NCI-H1930 (cell line): ENCODE measurements around the gene PSTPIP1.

Experiments used
- DNase-seq, 2 experiments: peaks; one replicate each; lab custom pipeline; 2025; lab: John Stamatoyannopoulos, UW

PSTPIP1 gene

DNA sequence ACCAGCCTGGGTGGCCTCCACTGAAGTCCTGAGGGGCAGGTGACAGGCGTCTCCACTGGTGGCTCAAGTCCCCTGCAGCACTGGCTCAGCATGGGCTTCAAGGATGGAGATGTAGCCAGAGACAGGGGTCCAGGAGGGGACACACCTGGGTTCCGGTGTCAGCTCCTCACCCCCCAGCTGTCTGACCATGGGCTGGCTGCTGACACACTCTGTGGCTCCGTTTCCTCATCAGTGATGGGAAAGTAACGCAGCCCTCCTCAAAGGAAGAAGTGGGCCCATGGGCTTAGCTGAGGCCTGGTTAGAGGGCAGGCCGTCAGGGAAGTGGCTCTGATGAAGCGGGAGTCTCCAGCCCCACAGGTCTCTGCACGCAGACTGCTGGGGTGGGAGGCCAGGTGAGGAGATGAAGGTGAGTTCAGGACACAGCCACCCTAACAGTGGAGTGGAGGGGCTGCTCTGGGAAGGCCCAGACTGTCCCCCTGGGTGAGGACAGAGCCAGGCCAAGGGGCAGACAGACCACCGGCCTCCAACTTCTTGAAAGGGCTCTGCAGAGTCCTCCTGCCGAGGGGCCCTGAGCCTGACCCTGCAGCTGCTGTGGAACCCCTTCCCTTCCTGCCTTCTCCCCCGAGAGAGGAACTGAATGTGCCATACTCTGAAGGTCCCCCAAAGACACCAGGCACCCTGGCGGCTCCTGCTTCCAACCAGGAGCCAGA lies 24.0 kb downstream of the PSTPIP1 start:
- DNase-seq = no peak

DNA sequence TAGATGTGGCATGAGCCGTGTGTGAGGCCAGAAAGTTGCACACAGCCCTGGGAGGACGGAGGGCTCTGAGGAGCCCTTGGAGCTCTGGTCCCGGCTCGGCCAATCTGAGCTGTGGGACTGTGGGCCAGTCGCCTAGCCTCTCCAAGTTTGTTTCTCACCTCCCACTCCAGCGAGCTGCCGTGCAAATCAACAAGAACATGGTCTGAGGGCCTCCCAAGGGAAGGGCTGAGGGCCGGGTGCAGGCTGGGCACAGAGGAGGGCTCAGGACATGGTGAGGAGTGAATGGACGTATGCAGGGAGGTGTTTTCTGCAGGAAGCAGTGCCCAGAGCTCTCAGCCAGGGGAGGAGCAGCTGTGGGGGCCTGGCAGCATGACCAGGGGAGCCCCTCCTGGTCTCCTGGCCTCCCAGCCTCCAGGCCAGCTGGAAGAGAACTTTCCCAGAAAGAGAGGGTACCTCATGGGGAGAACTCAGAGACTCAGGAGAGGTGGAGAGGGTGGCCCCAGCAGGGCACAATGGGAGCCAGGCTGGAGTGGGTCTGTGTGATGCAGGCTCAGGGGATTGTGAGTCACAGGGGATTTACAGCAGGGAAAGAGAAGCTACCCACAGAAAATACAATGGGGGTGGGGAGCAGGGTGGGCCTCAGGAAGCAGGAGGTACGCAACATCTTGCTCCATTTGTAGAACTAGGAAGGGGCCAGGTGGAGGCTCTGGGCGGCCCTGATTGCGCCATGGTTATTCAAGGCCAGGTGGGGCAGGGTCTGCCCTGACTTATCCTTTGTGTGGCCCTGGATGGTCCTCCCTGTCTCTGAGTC lies 24.8 kb downstream of the PSTPIP1 start:
- DNase-seq = no peak

DNA sequence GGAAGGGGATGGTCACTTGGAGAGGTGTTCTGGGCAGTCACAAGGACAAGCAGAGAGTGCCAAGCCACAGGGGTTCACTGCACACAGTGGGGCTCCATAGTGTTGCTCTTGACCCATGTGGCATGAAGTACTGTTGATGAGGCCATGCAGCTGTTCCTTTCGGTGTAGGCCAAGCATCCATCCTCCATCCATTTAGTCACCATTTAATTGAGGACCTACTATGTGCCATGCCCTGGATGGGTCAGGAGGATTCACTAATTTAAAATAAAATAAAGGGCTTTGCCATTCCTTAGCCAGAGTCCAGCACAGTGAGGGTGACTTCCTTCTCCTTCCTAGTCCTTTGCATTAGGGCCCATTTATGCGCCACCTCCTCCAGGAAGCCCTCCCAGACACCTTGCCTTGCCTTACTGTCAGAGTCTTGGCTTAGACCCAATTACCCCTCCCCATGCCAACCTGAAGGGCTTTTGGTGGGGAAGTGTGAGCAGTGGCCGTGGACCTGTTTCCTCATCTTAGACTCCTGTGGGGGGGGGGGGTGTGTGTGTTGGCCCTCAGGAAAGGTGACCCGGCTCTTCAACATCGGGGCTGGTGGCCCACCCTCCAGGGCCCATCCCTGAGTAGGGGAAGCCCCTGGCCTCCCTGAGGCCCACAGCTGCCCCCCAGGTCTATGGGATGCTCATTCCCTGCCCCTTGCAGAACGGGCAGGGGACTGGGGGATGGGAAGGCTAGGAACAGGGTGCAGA lies 25.6 kb downstream of the PSTPIP1 start:
- no peak for DNase-seq

DNA sequence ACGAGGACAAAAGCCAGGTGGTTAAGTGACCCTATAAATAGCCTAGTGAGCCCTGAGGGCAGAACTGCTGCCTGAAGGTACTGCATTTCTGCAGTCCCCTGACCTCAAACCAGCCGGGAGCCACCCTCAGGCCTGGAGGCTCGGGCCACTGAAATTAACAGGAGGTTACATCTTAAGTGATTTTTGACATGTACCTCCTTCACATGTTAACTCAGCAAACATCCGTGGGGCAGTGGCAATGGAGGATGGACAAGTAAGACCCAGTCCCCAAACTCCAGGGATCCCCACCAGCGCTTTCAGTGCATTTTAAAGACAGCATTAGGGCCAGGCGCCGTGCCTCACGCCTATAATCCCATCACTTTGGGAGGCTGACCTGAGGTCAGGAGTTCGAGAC lies 26.2 kb downstream of the PSTPIP1 start:
- no peak for DNase-seq

DNA sequence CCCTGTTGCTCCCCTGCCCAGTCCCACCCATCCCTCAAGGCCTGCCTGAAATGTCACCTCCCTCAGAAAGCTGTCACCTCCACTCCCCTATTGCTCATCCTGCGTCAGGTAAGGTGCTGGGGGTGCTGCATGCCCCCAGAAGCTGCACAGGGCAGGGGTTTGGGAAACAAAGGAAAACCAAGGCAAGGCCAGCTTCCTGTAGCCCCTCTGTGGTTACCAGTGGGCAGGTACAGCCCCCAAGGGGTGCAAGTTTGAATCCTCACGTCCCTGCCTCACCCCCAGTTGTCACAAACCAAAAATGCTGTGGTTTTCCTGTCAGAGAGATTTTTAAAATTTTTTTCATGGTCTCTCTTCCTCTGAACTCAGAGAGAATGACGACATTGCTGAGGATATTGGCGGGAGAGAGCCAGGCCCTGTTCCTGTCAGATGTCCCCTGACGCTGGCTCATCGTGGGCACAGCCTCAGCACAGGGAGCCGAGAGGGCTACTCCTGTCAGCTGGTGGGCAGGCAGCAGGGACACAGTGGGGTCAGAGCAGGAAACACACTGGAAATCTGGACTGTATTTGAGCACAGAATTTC lies 27.0 kb downstream of the PSTPIP1 start:
- DNase-seq = no peak

DNA sequence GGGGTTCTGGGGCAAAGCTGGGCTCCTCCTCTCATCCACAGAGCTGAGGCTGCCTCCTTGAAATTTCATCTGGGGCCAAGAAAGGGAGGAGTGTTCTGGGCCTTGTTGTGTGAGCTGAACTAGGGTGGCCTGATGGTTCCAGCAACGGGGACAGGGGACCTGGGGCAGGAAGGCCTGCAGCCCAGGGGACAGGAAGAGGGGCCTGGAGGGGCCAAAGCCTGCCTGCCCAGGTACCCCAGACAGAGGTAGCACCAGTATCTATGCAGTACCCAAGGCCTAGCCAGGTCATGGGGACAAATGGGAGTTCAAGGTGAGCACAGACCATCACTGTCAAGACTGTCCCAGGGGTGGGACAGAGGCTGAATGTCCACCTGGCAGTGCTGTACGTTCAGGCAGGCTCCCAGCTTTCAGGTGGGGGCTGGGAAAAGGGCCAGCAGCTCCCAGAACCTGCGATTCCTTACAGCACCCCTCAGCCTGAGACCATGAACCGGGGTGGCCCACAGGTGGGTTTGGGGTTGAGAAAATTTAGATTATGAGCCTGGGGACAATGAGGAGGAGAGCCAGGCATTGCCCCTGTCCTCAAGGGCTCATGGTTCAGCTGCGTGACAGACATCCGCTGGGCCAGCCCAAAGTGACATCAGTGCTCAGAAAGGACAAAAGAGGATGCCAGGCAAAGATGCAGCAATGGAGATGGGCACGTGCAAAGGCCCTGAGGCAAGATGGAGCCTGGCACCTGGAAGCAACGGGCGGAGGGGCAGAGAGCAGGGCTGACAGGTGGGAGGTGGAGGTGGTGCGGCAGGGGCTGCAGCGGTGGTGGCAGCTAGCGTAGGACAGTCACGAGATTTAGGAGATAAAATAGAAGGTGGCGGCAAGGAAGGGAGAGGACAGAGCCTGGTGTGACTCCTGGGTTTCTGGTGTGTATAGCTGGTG lies 28.0 kb downstream of the PSTPIP1 start:
- no peak for DNase-seq

DNA sequence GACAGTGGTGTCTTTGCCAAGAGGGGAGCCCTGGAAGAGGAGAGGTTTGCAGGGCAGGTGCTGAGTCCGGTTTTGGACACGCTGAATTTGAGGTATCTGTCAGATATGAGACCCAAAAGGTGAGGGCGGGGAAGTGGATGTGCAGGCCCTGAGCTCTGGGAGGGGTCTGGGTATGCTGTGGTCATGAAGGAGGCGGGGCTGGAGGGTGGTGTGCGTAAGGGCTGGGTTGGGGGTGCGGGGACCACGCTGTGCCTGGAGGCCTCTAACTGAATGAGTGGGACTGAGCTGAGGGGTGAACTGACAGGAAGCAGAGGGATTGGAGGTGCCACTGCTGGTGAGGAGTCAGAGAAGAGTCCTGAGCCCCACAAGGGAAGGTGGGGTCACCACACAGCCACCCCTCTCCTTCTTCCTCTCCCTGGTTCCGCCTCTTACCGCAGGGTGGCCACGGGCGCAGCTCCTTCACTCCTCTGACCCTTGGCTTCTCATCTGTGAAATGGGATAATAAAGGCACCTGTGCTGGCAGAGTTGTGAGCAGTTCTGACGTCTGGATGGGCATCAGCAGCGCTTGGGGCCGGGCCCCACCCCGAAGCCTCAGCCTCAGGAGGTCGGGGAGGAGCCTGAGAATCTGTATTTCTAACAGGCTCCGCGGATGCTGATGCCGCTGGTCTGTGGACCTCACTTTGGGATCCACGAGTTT lies 28.8 kb downstream of the PSTPIP1 start:
- DNase-seq = no peak

DNA sequence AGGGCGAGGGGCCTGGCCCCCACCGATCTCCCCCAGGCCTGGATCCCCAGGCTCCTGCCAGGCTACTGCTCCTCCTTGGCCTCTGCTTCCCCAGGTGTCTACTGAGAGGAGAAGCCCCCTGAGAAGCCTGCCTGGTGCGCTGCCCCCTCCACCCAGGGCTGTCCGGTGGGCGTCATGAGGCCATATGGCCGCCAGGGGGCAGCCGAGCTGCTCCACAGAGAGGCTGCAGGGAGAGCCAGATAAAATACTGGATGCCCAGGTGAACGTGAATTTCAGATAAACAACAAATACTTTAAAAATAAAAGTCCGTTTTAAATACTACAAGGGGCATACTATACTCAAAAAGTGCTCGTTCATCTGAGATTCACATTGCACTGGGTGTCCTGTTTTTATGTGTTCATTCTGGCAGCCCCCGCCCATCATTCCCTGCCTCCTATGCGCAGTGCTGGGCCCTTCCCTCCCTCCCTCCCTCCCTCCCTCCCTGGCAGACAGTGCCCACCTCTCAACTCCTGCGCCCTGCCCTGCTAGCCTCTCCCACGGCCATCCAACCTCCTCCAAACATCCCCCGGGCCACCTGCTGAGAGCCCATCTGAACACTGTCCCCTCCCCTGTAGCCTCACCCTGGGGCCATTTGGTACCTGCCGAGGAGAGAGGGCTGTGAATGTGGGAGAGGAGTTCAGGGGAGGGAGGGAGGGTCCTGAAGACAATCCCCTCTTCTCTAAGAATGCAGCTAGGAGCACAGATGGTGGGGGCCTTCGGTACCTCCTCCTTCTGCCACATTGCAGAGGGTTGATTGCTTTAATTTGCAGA lies 29.6 kb downstream of the PSTPIP1 start:
- peak; percentile 2 to 37 for DNase-seq

DNA sequence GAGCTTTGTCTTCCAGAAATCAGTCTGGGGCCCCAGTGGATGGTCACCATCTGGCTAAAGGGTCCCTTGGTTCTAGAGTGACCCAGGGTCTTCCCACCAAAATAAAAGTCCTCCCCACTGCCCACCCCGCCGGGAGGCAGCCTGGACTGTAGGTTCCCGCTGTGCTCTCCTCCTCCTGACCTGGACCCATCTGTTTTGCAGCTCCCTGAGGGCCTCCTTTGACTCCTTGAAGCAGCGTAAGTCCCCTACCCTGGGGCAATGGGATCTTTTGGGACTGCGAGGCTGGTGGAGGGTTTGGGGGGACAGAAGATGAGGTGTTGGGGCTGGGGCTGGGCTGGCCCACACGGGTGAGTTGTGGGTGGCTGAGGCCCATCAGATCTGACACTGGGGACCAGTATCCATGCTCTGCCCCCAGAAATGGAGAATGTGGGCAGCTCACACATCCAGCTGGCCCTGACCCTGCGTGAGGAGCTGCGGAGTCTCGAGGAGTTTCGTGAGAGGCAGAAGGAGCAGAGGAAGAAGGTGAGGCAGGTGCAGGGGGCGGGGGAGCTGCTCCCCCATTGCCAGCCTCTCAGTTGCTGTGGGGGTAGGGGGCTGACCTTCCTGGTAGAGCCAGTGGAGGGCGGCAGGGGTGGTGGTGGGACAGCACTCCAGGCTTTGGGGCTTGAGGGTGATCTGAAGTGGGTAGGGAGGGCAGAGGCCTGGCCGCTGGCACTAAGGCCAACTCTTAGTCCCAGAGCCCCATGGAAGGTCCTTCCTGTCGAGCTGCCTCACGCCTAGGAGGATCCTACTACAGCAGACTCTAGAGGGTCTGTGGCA lies 30.4 kb downstream of the PSTPIP1 start:
- no peak for DNase-seq

DNA sequence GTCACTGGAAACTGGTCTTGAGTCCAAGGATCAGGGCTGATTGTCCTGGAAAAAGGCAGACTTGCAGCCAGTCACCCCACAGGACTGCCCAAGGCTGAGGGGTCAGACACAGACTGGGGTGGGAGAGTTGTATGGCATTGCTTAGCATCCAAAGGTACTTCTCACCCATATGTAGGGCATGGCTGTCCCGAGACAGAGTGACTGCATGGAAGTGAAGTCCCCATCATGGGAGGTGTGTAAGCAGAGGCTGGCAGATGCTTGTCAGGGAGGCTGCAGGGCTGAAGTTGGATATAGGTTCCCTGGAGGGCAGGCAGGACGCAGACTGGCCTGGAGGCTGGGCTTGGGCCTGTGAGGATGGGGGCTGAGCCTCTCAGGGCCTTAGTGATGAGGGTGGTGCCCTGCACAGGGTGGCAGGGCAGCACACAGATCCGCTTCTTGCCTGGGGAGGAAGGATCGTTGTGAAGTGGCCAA lies 31.1 kb downstream of the PSTPIP1 start:
- DNase-seq = no peak

DNA sequence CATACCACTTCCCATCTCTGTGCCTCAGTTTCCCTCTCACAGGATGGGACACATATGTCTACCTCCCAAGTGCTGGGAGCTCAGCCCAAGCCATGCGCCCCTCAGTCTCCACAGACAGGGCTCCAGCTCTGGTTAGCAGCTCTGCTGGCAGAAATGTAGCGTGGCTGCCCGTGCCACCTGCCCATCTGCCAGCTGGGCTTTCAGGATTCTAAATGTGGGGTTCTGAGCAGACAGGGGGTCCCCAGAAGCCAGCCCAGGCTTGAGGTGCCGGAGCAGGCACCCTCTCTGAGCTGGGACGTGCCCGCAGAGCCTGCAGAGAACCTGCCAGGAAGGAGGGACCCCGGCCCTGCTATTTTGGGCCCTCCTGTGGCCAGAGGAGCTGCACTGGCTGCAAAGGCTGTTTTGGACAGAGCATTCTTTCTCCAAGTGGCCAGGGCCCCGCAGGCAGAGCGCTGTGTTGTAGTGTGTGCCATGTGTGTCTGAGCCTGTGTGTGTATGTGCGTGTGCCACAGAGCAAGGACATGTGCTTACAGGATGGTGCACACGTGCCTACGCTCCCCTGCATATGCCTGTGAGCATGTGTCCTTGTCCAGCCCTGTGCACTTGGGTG lies 31.7 kb downstream of the PSTPIP1 start:
- no peak for DNase-seq

DNA sequence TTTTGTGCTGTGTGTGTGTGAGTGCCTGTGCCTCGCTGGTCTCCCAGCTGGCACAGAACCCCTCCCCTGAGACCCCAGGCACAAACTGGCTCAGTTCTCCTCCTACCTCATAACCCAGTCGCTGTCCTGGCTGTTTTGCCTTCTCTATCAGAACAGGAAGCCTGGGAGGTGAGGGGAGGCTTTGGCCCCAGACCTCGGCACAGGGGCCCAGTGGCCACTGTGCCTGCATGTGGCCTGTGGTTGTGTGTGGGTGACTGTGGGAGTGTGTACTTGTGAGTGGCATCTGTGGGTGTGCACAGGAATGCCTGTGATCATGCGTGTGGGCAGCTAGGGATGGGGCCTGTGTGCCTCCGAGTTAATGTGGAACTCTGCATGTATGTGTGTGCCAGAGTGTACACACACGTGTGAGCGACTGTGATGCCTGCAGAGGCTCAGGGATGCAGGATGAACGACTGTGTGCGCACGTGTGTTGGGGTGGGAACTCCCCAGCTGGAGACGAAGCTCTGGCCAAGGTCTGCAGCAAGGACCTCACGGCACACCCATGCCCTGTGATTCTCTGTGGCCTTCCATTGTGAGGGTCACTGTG lies 32.3 kb downstream of the PSTPIP1 start:
- DNase-seq = no peak

DNA sequence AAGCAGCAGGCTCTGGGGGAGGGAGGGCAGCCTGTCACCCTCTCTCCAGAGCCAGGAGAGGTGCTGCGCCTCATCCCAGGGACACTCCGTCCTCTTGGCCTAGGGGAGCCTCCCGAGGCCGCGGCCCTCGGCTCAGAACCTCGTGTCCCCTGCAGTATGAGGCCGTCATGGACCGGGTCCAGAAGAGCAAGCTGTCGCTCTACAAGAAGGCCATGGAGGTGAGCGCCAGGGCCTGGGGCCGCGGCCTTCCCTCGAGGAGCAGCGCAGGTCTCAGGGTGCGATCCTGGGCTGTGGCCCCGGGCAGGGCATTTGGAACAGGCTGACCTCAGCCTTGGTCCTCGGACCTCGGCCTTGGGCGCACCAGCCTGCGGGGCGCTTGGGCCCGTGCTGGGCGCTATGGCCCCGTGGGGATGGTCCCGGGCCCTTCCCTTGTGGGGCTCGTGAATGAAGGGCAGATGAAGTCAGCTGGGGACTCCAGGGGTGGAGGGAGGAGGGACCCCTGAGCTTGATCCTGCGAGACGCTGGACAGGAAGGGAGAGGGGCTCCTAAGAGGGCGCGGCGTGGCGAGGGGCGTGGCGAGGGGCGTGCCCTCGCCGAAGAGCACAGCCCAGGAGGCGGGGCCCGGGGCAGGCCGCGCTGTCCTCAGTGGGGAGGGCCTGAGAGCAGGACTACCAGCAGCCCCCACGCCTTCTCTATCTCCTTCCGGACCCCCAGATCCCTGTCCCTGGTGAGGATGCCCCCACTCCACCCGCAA lies 32.9 kb downstream of the PSTPIP1 start:
- no peak for DNase-seq

DNA sequence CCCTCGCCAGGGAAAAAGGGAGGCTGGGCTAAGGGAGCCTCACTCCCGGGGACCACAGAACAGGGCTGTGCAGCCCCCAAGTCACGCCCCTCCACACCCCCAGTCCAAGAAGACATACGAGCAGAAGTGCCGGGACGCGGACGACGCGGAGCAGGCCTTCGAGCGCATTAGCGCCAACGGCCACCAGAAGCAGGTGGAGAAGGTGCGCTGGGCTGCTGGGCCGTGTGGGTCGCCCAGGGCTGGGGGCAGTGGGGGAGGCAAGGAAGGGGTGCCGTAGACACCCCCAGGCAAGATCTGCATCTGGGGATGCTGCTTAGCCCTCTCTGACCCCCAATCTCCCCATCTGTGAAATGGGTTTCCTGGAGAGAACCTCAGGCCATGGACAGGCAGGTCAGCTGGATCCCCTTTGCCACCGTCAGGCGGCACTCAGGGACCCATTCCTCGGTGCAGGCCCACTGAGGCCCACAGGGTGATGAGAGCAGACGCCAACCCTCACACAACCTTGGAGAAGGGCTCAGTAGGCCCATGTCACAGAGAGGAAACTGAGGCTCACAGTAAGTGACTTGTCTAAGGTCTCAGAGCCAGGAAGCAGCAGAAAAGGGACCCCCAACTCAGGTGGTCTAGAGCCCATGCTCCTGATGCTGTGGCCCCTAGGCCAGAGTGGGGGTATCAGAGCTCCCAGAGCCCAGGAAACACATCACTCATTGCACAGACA lies 33.7 kb downstream of the PSTPIP1 start:
- no peak for DNase-seq

DNA sequence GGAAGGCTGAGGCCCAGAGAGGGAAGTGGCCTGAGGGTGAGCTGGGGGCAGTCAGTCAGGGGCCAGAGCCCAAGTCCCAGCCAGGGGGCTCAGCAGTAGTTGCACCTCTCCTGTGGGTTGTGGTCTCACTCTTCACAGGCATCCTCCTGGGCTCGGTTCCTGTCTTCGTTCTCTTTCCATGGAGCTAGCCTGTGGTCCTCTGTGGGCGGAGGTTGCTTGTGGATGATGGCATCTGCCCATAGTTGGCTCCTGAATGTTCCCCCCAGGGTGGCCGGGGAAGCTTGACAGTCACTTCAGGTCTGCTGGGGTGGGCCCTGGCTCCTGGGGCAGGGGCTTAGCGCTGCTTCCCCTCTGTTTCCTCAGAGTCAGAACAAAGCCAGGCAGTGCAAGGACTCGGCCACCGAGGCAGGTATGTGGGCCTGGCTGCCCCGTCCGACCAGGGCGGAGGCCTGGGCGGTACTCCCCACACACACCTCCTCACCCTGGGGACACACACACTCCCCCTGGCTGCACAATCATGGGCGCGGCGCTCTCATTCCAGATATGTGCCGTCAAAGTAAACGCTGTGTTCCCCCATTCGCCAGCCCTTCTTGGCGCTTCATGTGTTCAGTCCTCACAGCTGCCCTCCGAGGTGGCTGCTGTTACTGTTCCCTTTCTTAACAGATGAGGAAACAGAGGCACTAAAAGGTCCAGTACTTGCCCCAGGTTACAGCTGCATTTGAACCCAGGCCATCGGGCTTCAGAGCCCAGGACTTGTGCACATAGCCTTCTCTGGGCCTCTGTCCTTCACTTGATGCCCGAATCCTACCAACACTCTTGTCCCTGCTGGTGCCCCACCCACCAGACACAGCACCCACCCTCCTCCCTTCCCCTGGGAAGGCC lies 34.5 kb downstream of the PSTPIP1 start:
- DNase-seq = no peak
